HCT116 (cell line): ENCODE data around the gene SUSD3. TPM values are rescaled to one million over a fixed set of nuclear protein-coding genes. Genes with fewer than 3 reads are reported as not detected.

Source experiments
- ATAC-seq: fragments of 200-7000 bp; cut with Tn5 transposase; 2 replicates; pipeline ENCODE4 v1.9.1; 2020; ENCODE audit warnings: mild to moderate bottlenecking, moderate library complexity
- BruUV-seq: library from RNA; stranded (reverse); fragments of 400-500 nt; replicated peaks from 2 replicates; lab custom pipeline; 2021; lab: Mats Ljungman, UMichigan
- CTCF ChIA-PET: fragments of 300-600 bp; sonication (Branson Sonifier 250); formaldehyde crosslinking; loops from one replicate; lab custom pipeline; 2021; ENCODE audit warnings: antibody characterized with exemption; lab: Charles Lee
- POLR2A ChIA-PET: fragments of 300-600, 350-600 bp; sonication (Branson Sonifier 250); formaldehyde crosslinking; loops from one replicate; lab custom pipeline; 2021; ENCODE audit warnings: antibody characterized with exemption; lab: Charles Lee
- RAD21 ChIA-PET, 2 experiments: fragments of 300-600 bp; sonication (Branson Sonifier 250); formaldehyde crosslinking; loops; one replicate each; lab custom pipeline; 2023; ENCODE audit warnings: low total read pairs in 2 of 2; ENCODE audit not compliant: uncharacterized antibody in 2 of 2, unreplicated experiment in 2 of 2, low non-redundant PET in 1 of 2; lab: Charles Lee
- DNase-seq: peaks from one replicate; pipeline ENCODE4 v3.0.0-alpha.2; 2010; ENCODE audit warnings: low read depth, low spot score
- H2AFZ ChIP-seq: fragments of 200-600 bp; shearing (Covaris generic), sonication (generic); 2 replicates; pipeline ENCODE4 v1.6.1; 2017; ENCODE audit warnings: low read depth, mixed run types, mixed read lengths, antibody characterized with exemption, low read length; ENCODE audit not compliant: poor library complexity, severe bottlenecking
- H3K27ac ChIP-seq: 2 replicates; pipeline ENCODE4 v1.5.1; 2012; ENCODE audit warnings: low read depth, low read length
- H3K27me3 ChIP-seq: fragments of 200-600 bp; sonication (generic); 2 replicates; pipeline ENCODE4 v1.6.1; 2016; ENCODE audit warnings: mixed run types, low read length, mixed read lengths; ENCODE audit not compliant: insufficient read depth
- H3K36me3 ChIP-seq, 2 experiments: fragments of 200-500 bp in 1 of 2; fragments of 200-600 bp in 1 of 2; sonication (Bioruptor generic) in 1 of 2; sonication (generic) in 1 of 2; 2 replicates each; pipeline versions ENCODE4 v1.5.1 to v1.6.1; 2014 to 2016; ENCODE audit warnings: low read length in 2 of 2, inconsistent platforms in 1 of 2, mixed read lengths in 1 of 2, mixed run types in 1 of 2; ENCODE audit not compliant: insufficient read depth in 2 of 2, control insufficient read depth in 1 of 2
- H3K4me1 ChIP-seq, 2 experiments: fragments of 200-600 bp in 1 of 2; sonication (generic) in 1 of 2; 2 replicates each; pipeline versions ENCODE4 v1.5.1 to v1.6.1; 2012 to 2017; ENCODE audit warnings: low read length in 2 of 2, inconsistent platforms in 1 of 2, mild to moderate bottlenecking in 1 of 2, mixed read lengths in 1 of 2, mixed run types in 1 of 2, moderate library complexity in 1 of 2; ENCODE audit not compliant: insufficient read depth in 2 of 2, control insufficient read depth in 1 of 2
- H3K4me2 ChIP-seq: fragments of 200-600 bp; sonication (generic); 2 replicates; pipeline ENCODE4 v1.6.1; 2017; ENCODE audit warnings: mixed run types, low read length, mixed read lengths
- H3K4me3 ChIP-seq, 2 experiments: fragments of 200-600 bp in 1 of 2; sonication (generic) in 1 of 2; replicated peaks in 1 of 2; 2 replicates each; pipeline ENCODE4 v1.5.1; 2011 to 2016; ENCODE audit warnings: low read length in 2 of 2, control low read depth in 1 of 2, low read depth in 1 of 2, mild to moderate bottlenecking in 1 of 2, mixed read lengths in 1 of 2, mixed run types in 1 of 2
- H3K79me2 ChIP-seq: fragments of 200-600 bp; sonication (generic); 2 replicates; pipeline ENCODE4 v1.6.1; 2017; ENCODE audit warnings: mild to moderate bottlenecking, mixed run types, low read length, moderate library complexity, mixed read lengths; ENCODE audit not compliant: insufficient read depth
- H3K9ac ChIP-seq: fragments of 200-600 bp; sonication (generic); 2 replicates; pipeline ENCODE4 v1.6.1; 2016; ENCODE audit warnings: low read length, mixed read lengths
- H3K9me2 ChIP-seq: fragments of 200-600 bp; sonication (generic), shearing (Covaris generic); 2 replicates; pipeline ENCODE4 v1.6.1; 2017; ENCODE audit warnings: mixed run types, mild to moderate bottlenecking, moderate library complexity; ENCODE audit not compliant: insufficient read depth
- H3K9me3 ChIP-seq, 2 experiments: fragments of 200-500 bp in 1 of 2; fragments of 200-600 bp in 1 of 2; sonication (Bioruptor generic) in 1 of 2; sonication (generic) in 1 of 2; 2 replicates each; pipeline ENCODE4 v1.6.1; 2014 to 2017; ENCODE audit warnings: low read length in 2 of 2, mixed read lengths in 2 of 2, inconsistent platforms in 1 of 2, low read depth in 1 of 2, mild to moderate bottlenecking in 1 of 2, mixed run types in 1 of 2, moderate library complexity in 1 of 2; ENCODE audit not compliant: control insufficient read depth in 1 of 2, insufficient read depth in 1 of 2
- H4K20me1 ChIP-seq: fragments of 200-600 bp; sonication (generic), shearing (Covaris generic); 2 replicates; pipeline ENCODE4 v1.6.1; 2017; ENCODE audit warnings: mixed run types, mild to moderate bottlenecking, moderate library complexity; ENCODE audit not compliant: insufficient read depth
- CBX3 ChIP-seq: IDR thresholded peaks from 2 replicates; pipeline ENCODE4 v1.6.1; 2012; ENCODE audit warnings: low read depth
- EGR1 ChIP-seq: IDR thresholded peaks from 2 replicates; pipeline ENCODE4 v1.6.1; 2012; ENCODE audit warnings: low read depth
- ELF1 ChIP-seq: IDR thresholded peaks from 2 replicates; pipeline ENCODE4 v1.6.1; 2012; ENCODE audit warnings: low read depth, borderline replicate concordance
- EZH2 ChIP-seq: fragments of 200-600 bp; sonication (generic); IDR thresholded peaks from 2 replicates; pipeline ENCODE4 v1.6.1; 2017; ENCODE audit warnings: antibody characterized with exemption, mixed run types
- FOSL1 ChIP-seq: IDR thresholded peaks from 2 replicates; pipeline ENCODE4 v1.6.1; 2012; ENCODE audit warnings: low read depth
- JUND ChIP-seq: IDR thresholded peaks from 2 replicates; pipeline ENCODE4 v1.6.1; 2012
- MAX ChIP-seq: IDR thresholded peaks from 2 replicates; pipeline ENCODE4 v1.6.1; 2012
- POLR2AphosphoS5 ChIP-seq: IDR thresholded peaks from 2 replicates; pipeline ENCODE4 v1.6.1; 2011; ENCODE audit warnings: mild to moderate bottlenecking, low read depth, low read length, moderate library complexity
- RAD21 ChIP-seq: IDR thresholded peaks from 2 replicates; pipeline ENCODE4 v1.6.1; 2012; ENCODE audit warnings: low read depth, mild to moderate bottlenecking
- REST ChIP-seq: IDR thresholded peaks from 2 replicates; pipeline ENCODE4 v1.6.1; 2012; ENCODE audit warnings: low read depth
- SIN3A ChIP-seq: IDR thresholded peaks from 2 replicates; pipeline ENCODE4 v1.6.1; 2012; ENCODE audit warnings: low read depth
- SRF ChIP-seq: IDR thresholded peaks from 2 replicates; pipeline ENCODE4 v1.6.1; 2012; ENCODE audit warnings: low read depth
- TCF7L2 ChIP-seq: IDR thresholded peaks from 2 replicates; pipeline ENCODE4 v1.7.0; 2011; ENCODE audit warnings: borderline replicate concordance, inconsistent platforms; ENCODE audit not compliant: insufficient read depth, insufficient read length; ENCODE audit errors: extremely low read depth
- YY1 ChIP-seq: IDR thresholded peaks from 2 replicates; pipeline ENCODE4 v1.6.1; 2011; ENCODE audit warnings: low read length, low read depth, moderate library complexity, mild to moderate bottlenecking; ENCODE audit not compliant: insufficient replicate concordance; ENCODE audit errors: extremely low read depth
- ZFX ChIP-seq: fragments of 450-650 bp; IDR thresholded peaks from 2 replicates; pipeline ENCODE4 v1.6.1; 2017
- intact Hi-C: fragments of 100-400 bp; cut with micrococcal nuclease; formaldehyde crosslinking; loops from 2 replicates; pipeline ENCODE4 v1.10.0; 2022
- total RNA-seq: library from RNA; stranded (reverse); gene quantifications from one replicate; pipeline ENCODE4 v1.2.1, GENCODE V29; 2021; ENCODE audit not compliant: unreplicated experiment

Gene SUSD3
- total RNA-seq, 1 experiment from 2014 or later: 11.3 TPM

GRCh38 chr9:93120846-93121315 lies 62.4 kb downstream of the SUSD3 start:
- H3K4me1 ChIP-seq: peaks cover 17 to 19% of the 10 kb centered on the region in 2 experiments
- intact Hi-C loops: no loop called here
- CTCF ChIA-PET: interaction anchor here (1.0 to 3.1 kb wide), 4 partner anchors 13 to 117 kb away, joined by 3 to 35 read pairs (median 3); no protein-coding TSS in a partner anchor

More at GRCh38 chr9:93120846-93121315, 62.4 kb downstream of the SUSD3 start:
- no peaks in the 10 kb centered on the region; a peak in 1 of 4 replicates for H3K36me3 ChIP-seq
- H3K27me3 ChIP-seq: no peaks in the 10 kb centered on the region
- ChIA-PET RAD21 (no interaction called here), POLR2A (interaction anchor here (0.7 to 2.1 kb wide), 3 partner anchors 13 to 42 kb away, joined by 5 to 7 read pairs (median 5); partner anchors contain the start of gene NINJ1)
- H4K20me1 ChIP-seq: no peaks in the 10 kb centered on the region
- TF ChIP-seq SRF: no peak
- TF ChIP-seq POLR2AphosphoS5: no peak
- no peak for TF ChIP-seq REST
- no peak for TF ChIP-seq YY1
- no peak for TF ChIP-seq SIN3A
- no peak for TF ChIP-seq ELF1
- TF ChIP-seq FOSL1: no peak
- no peak for TF ChIP-seq EZH2
- no peak for TF ChIP-seq CBX3
- no peak for TF ChIP-seq TCF7L2
- TF ChIP-seq MAX: no peak
- no peak for TF ChIP-seq RAD21
- TF ChIP-seq EGR1: no peak
- TF ChIP-seq JUND: no peak
- no peak for TF ChIP-seq ZFX
- H3K79me2 ChIP-seq: no peaks in the 10 kb centered on the region
- H3K27ac ChIP-seq: no peak overlapping the region
- H3K9me3 ChIP-seq: no peaks in the 10 kb centered on the region
- no peak overlapping the region for H3K9ac ChIP-seq
- no peaks in the 10 kb centered on the region for H3K9me2 ChIP-seq
- ATAC-seq (no peak), DNase-seq (no peak)
- no peak overlapping the region for H3K4me3 ChIP-seq
- BruUV-seq: no TSS peak
- no peak overlapping the region for H2AFZ ChIP-seq
- H3K4me2 ChIP-seq: no peak overlapping the region
